Bronchial epithelial cell (primary cell): ENCODE measurements around the gene ISCU. TPM values are rescaled to one million over a fixed set of nuclear protein-coding genes. Genes with fewer than 3 reads are reported as not detected.
"Not testable (repeated sequence)": the region's sequence is repeated elsewhere in the genome, so short reads cannot be mapped to it uniquely, and the experiment has no call there.

Experiments
- DNase-seq: peaks from one replicate; pipeline ENCODE4 v3.0.0-alpha.2; 2010; ENCODE audit warnings: low read depth
- FAIRE-seq: peaks from 2 replicates; lab custom pipeline; 2011; peaks lifted over from hg19 to GRCh38; lab: Jason Lieb, UNC
- H3K27me3 ChIP-seq: 2 replicates; pipeline ENCODE4 v1.5.1; 2011; ENCODE audit warnings: low read length; ENCODE audit not compliant: control insufficient read depth, insufficient read depth
- H3K36me3 ChIP-seq: 2 replicates; pipeline ENCODE4 v1.5.1; 2011; ENCODE audit warnings: low read length; ENCODE audit not compliant: control insufficient read depth, insufficient read depth
- H3K4me3 ChIP-seq: 2 replicates; pipeline ENCODE4 v1.5.1; 2011; ENCODE audit warnings: mild to moderate bottlenecking, low read depth, low read length, control low read depth
- total RNA-seq: library from RNA; depleted of rRNA; stranded (reverse); fragments of >200 nt; gene quantifications from 2 replicates; pipeline ENCODE4 v1.2.1, GENCODE V29; 2014
- TF ChIP-seq, protein P1 (sequence below): IDR thresholded peaks from 2 replicates; pipeline ENCODE4 v1.5.1; 2011; ENCODE audit warnings: mild to moderate bottlenecking, moderate library complexity, low read length, control low read depth, inconsistent platforms; ENCODE audit not compliant: insufficient read depth, severe bottlenecking

ISCU gene
- total RNA-seq, 1 donor from 2014 or later = 155 TPM

- no peak for DNase-seq
- no peak for FAIRE-seq
- H3K4me3 ChIP-seq = no peak overlapping the region
- peaks cover 4% of the 10 kb centered on the region for H3K27me3 ChIP-seq
- no peaks in the 10 kb centered on the region for H3K36me3 ChIP-seq
- TF ChIP-seq, protein P1, sequence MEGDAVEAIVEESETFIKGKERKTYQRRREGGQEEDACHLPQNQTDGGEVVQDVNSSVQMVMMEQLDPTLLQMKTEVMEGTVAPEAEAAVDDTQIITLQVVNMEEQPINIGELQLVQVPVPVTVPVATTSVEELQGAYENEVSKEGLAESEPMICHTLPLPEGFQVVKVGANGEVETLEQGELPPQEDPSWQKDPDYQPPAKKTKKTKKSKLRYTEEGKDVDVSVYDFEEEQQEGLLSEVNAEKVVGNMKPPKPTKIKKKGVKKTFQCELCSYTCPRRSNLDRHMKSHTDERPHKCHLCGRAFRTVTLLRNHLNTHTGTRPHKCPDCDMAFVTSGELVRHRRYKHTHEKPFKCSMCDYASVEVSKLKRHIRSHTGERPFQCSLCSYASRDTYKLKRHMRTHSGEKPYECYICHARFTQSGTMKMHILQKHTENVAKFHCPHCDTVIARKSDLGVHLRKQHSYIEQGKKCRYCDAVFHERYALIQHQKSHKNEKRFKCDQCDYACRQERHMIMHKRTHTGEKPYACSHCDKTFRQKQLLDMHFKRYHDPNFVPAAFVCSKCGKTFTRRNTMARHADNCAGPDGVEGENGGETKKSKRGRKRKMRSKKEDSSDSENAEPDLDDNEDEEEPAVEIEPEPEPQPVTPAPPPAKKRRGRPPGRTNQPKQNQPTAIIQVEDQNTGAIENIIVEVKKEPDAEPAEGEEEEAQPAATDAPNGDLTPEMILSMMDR = no peak
These were observed 22.2 kb downstream of the ISCU start for GRCh38 chr12:108584456-108585065.

GRCh38 chr12:108585864-108586263 is 23.5 kb downstream of the ISCU start:
- no peak for DNase-seq
- Histone ChIP-seq H3K4me3 (no peak overlapping the region), H3K36me3 (no peaks in the 10 kb centered on the region), H3K27me3 (peaks cover 4% of the 10 kb centered on the region)
- TF ChIP-seq, protein P1 = no peak
- FAIRE-seq = no peak

DNA sequence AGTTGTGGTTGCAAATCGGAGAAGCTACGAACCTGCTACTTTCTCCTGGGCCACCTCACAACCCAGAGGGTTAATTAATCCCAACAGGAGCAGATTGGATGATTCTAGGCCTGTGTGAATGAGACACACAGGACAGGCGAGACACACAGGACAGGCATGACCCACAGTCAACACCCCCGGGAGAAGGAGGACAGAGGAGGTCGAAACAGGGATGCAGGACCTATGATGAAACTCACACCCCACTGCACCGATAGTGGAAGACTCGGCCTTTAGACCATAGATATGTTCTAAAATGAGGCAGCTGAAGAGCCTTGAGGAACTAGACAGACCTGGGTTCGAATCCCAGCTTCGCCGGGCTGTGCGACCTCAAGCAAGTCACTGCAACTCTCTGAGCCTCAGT is 23.9 kb downstream of the ISCU start:
- no peak overlapping the region for H3K4me3 ChIP-seq
- H3K36me3 ChIP-seq = no peaks in the 10 kb centered on the region
- TF ChIP-seq, protein P1 = no peak
- H3K27me3 ChIP-seq = peaks cover 4% of the 10 kb centered on the region
- no peak for DNase-seq
- FAIRE-seq = no peak

- FAIRE-seq (no peak), DNase-seq (no peak)
- TF ChIP-seq, protein P1 = no peak
- Histone ChIP-seq H3K36me3 (no peaks in the 10 kb centered on the region), H3K4me3 (no peak overlapping the region), H3K27me3 (peaks cover 4% of the 10 kb centered on the region)
These were observed 25.4 kb downstream of the ISCU start for GRCh38 chr12:108587826-108588225.

DNA sequence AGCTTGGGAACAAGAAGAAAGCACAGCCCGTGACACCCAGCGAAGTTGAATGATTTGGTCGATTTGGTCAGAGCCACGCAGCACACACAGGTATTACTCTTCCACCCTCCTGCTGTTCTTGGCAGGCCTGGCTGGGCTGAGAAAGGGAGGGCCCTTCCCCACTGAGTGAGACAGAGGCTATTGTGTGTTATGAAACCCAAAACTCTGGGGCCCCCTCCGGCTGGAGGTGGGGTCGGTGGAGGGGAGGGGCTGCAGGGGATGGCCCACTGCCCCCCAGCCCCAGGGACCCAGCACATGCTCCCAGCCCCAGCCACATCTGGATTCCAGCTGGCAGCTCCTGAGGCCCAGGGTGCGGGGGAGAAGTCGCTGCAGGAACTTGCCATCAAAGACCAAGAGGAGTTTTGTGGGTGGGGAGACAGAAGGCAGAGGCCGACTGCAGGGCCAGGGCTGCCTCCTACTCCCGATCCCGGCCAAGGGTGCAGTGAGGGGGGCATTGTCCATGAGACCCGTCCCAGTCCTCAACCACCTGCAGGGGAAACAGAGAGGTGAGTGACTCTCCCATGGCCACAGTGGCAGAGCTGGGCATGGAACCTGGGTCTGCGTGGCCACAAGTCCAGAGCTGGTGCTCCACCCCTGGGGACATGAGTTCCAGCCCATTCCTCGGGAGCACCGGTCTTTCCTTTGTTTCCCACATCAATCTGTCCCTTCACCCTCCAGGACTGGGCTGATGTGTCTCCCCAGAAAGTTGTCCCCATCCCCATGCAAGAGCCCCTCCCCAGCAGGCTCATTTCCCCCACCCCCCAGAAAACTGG is 26.8 kb downstream of the ISCU start:
- Histone ChIP-seq H3K36me3 (no peaks in the 10 kb centered on the region), H3K27me3 (peaks cover 4% of the 10 kb centered on the region), H3K4me3 (no peak overlapping the region)
- FAIRE-seq = no peak
- TF ChIP-seq, protein P1 = no peak
- DNase-seq = no peak

DNA sequence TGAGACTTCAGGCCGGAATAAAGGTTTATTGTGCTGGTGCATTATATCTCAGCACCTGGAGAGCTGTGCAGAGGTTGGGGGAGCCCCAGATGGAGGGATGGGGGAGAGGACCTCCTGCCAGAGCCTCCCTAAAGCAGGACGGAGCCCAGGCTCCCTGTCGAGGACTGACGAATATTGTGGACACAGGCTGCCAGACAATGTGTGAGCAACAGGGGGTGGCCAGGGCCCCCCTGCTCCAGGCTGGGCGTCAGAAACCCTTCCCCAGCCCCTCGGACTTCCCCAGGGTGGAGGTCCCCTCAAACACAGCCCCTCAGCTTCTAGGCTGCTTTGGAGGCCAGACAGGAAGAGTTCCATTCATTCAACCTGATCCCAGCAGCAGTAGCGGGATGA is 27.4 kb downstream of the ISCU start:
- Histone ChIP-seq H3K27me3 (peaks cover 4% of the 10 kb centered on the region), H3K36me3 (no peaks in the 10 kb centered on the region), H3K4me3 (no peak overlapping the region)
- FAIRE-seq (no peak), DNase-seq (no peak)
- TF ChIP-seq, protein P1 = no peak

DNA sequence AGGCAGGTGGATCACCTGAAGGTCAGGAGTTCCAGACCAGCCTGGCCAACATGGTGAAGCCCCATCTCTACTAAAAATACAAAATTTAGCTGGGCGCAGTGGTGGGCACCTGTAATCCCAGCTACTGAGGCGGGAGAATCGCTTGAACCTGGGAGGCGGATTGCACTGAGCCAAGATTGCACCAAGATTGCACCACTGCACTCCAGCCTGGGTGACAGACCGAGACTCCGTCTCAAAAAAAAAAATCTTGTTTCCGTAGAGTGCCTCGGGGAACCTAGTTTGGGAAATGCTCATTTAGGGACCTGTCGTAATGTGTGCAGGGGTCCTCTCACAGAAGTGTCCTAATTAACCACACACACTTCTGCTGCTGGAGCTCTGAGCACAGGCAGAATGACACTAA is 28.1 kb downstream of the ISCU start:
- H3K27me3 ChIP-seq, FAIRE-seq, DNase-seq, H3K4me3 ChIP-seq, H3K36me3 ChIP-seq: not testable (repeated sequence)
